GM21360 (cell line): ENCODE measurements around the gene EID3.

Experiments
- ATAC-seq: cut with Tn5 transposase; IDR thresholded peaks from one replicate; pipeline ENCODE4 v1.9.1; 2021; ENCODE audit warnings: mild to moderate bottlenecking, moderate library complexity; ENCODE audit not compliant: unreplicated experiment

Gene EID3

GRCh38 chr12:104353012-104353981 lies 49.8 kb downstream of the EID3 start:
- no peak for ATAC-seq

- ATAC-seq = no peak
Observed at GRCh38 chr12:104354167-104354867, 50.8 kb downstream of the EID3 start.
